B cell (primary cell): ENCODE measurements around the gene ADM5. TPM values are rescaled to one million over a fixed set of nuclear protein-coding genes. Genes with fewer than 3 reads are reported as not detected.

Experiments
- ATAC-seq: fragments of 200-7000 bp; cut with Tn5 transposase; one replicate; pipeline ENCODE4 v1.10.0; 2021; ENCODE audit warnings: low read depth, mild to moderate bottlenecking, moderate number of reproducible peaks, moderate library complexity
- CTCF ChIA-PET: fragments of 350-600 bp; sonication (Branson Sonifier 250); formaldehyde crosslinking; loops from one replicate; lab custom pipeline; 2021; ENCODE audit warnings: antibody characterized with exemption, inconsistent platforms; lab: Charles Lee
- POLR2A ChIA-PET: fragments of 350-600 bp; sonication (Branson Sonifier 250); formaldehyde crosslinking; loops from one replicate; lab custom pipeline; 2021; ENCODE audit warnings: antibody characterized with exemption; lab: Charles Lee
- DNase-seq: peaks from one replicate; pipeline ENCODE4 v3.0.0; 2013
- H2AFZ ChIP-seq: 2 replicates; pipeline ENCODE4 v1.6.1; 2012; ENCODE audit warnings: mild to moderate bottlenecking, low read depth, low read length; ENCODE audit not compliant: insufficient read depth, poor library complexity, severe bottlenecking
- H3K27ac ChIP-seq, 2 donors: 1 replicate in 1 of 2; 2 replicates in 1 of 2; pipeline ENCODE4 v1.5.1; 2012 to 2013; ENCODE audit warnings: low read length in 2 of 2, mild to moderate bottlenecking in 2 of 2, moderate library complexity in 1 of 2
- H3K27me3 ChIP-seq, 4 experiments: fragments of 200-600 bp in 1 of 4; sonication (generic) in 1 of 4; replicated peaks in 1 of 4; 1 replicate in 2 of 4; 2 replicates in 2 of 4; pipeline versions ENCODE4 v1.6.1 to v1.7.0; 2013 to 2016; ENCODE audit warnings: low read length in 3 of 4, mild to moderate bottlenecking in 2 of 4, mixed read lengths in 1 of 4, moderate library complexity in 1 of 4; ENCODE audit not compliant: insufficient read depth in 4 of 4, control insufficient read depth in 3 of 4; ENCODE audit errors: control extremely low read depth in 1 of 4
- H3K36me3 ChIP-seq, 2 experiments: replicated peaks in 1 of 2; 1 replicate in 1 of 2; 2 replicates in 1 of 2; pipeline versions ENCODE4 v1.6.1 to v1.7.1; 2013; ENCODE audit warnings: low read length in 1 of 2; ENCODE audit not compliant: insufficient read depth in 2 of 2, control insufficient read depth in 1 of 2; ENCODE audit errors: control extremely low read depth in 1 of 2, extremely low read depth in 1 of 2
- H3K4me1 ChIP-seq, 2 donors: fragments of 200-600 bp in 1 of 2; sonication (generic) in 1 of 2; 1 replicate in 1 of 2; 2 replicates in 1 of 2; pipeline versions ENCODE4 v1.5.1 to v1.6.1; 2013 to 2017; ENCODE audit warnings: low read length in 2 of 2; ENCODE audit not compliant: control insufficient read depth in 2 of 2, insufficient read depth in 2 of 2
- H3K4me2 ChIP-seq: replicated peaks from 2 replicates; pipeline ENCODE3; 2012; ENCODE audit warnings: mild to moderate bottlenecking, low read depth, low read length; ENCODE audit not compliant: poor library complexity, severe bottlenecking
- H3K4me3 ChIP-seq, 5 experiments: fragments of 200-600 bp in 1 of 5; sonication (generic) in 1 of 5; 1 replicate in 3 of 5; 2 replicates in 2 of 5; pipeline versions ENCODE4 v1.5.1 to v1.7.0; 2011 to 2016; ENCODE audit warnings: low read length in 4 of 5, mild to moderate bottlenecking in 4 of 5, low read depth in 2 of 5, control low read depth in 1 of 5, moderate library complexity in 1 of 5; ENCODE audit not compliant: insufficient read depth in 1 of 5; ENCODE audit errors: control extremely low read depth in 1 of 5, extremely low read depth in 1 of 5
- H3K79me2 ChIP-seq: fragments of 200-600 bp; sonication (generic); one replicate; pipeline ENCODE4 v1.6.0; 2016; ENCODE audit warnings: low read length; ENCODE audit not compliant: control insufficient read depth, insufficient read depth
- H3K9ac ChIP-seq: fragments of 200-600 bp; sonication (generic); 2 replicates; pipeline ENCODE4 v1.6.1; 2017; ENCODE audit warnings: mild to moderate bottlenecking, low read length, moderate library complexity
- H3K9me3 ChIP-seq, 3 donors: one replicate each; pipeline versions ENCODE4 v1.6.1 to v1.7.1; 2013; ENCODE audit warnings: low read length in 2 of 3; ENCODE audit not compliant: control insufficient read depth in 2 of 3, insufficient read depth in 1 of 3; ENCODE audit errors: control extremely low read depth in 1 of 3
- H4K20me1 ChIP-seq: 2 replicates; pipeline ENCODE4 v1.6.0; 2012; ENCODE audit warnings: mild to moderate bottlenecking, low read length; ENCODE audit not compliant: insufficient read depth, control insufficient read depth, poor library complexity, severe bottlenecking
- H3K27ac Mint-ChIP-seq: one replicate; pipeline ENCODE4 v1.8.0; 2021; ENCODE audit warnings: mixed read lengths
- H3K27me3 Mint-ChIP-seq: one replicate; pipeline ENCODE4 v1.8.0; 2021; ENCODE audit warnings: mixed read lengths
- H3K4me1 Mint-ChIP-seq: one replicate; pipeline ENCODE4 v1.8.0; 2021; ENCODE audit warnings: mixed read lengths
- H3K4me3 Mint-ChIP-seq: one replicate; pipeline ENCODE4 v1.8.0; 2021; ENCODE audit warnings: mixed read lengths
- H3K9me3 Mint-ChIP-seq: one replicate; pipeline ENCODE4 v1.8.0; 2022; ENCODE audit warnings: mixed read lengths; ENCODE audit not compliant: insufficient read depth
- CTCF ChIP-seq: fragments of 200-600 bp; IDR thresholded peaks from one replicate; pipeline ENCODE4 v1.8.0; 2022; ENCODE audit warnings: antibody characterized with exemption, mild to moderate bottlenecking
- EZH2 ChIP-seq: IDR thresholded peaks from 2 replicates; pipeline ENCODE4 v1.6.1; 2012; ENCODE audit warnings: borderline replicate concordance, low read depth, mild to moderate bottlenecking, moderate library complexity, low read length; ENCODE audit not compliant: insufficient read depth, poor library complexity, severe bottlenecking
- WGBS: methylation state at CpG from one replicate; pipeline ENCODE4 v1.1.5; 2013; ENCODE audit warnings: missing lambda C conversion rate; ENCODE audit not compliant: insufficient coverage; 5-methylcytosine and 5-hydroxymethylcytosine counted together
- intact Hi-C: fragments of 100-400 bp; cut with micrococcal nuclease; formaldehyde crosslinking; loops from one replicate; pipeline ENCODE4 v1.10.0; 2022
- polyA plus RNA-seq: library from polyadenylated mRNA; depleted of rRNA; stranded (reverse); fragments of >200 nt; gene quantifications from 2 replicates; pipeline ENCODE4 v1.2.3, GENCODE V29; 2012
- total RNA-seq, 2 donors: library from RNA; stranded (reverse); fragments of 120-200 nt in 1 of 2; gene quantifications; 1 replicate in 1 of 2; 2 replicates in 1 of 2; pipeline versions ENCODE4 v1.2.3 to v1.2.4, GENCODE V29; 2013 to 2022

The ADM5 gene
- total and polyA plus RNA-seq, 2 donors (not counting 1 experiment from before 2014, with no cell fraction given): 5.6 to 8.4 TPM

- intact Hi-C loops: no loop called here
- TF ChIP-seq CTCF: no peak
- no peak for TF ChIP-seq EZH2
- ATAC-seq (no peak), DNase-seq (no peak)
- Histone ChIP-seq H3K4me3 (no peak overlapping the region), H3K9ac (no peak overlapping the region), H3K27me3 (no peaks in the 10 kb centered on the region), H3K9me3 (peaks cover 0 to 4% (median 0%) of the 10 kb centered on the region in 3 donors), H3K79me2 (peaks cover 31% of the 10 kb centered on the region), H3K36me3 (peaks cover 0 to 81% of the 10 kb centered on the region in 2 experiments), H3K4me2 (no peak overlapping the region), H2AFZ (no peak overlapping the region), H4K20me1 (peaks cover 74% of the 10 kb centered on the region), H3K27ac (no peak overlapping the region), H3K4me1 (no peaks in the 10 kb centered on the region)
- Mint-ChIP-seq H3K27ac (no peak overlapping the region), H3K27me3 (no peaks in the 10 kb centered on the region), H3K4me1 (no peaks in the 10 kb centered on the region), H3K4me3 (no peak overlapping the region), H3K9me3 (no peaks in the 10 kb centered on the region)
- WGBS: 94% methylated on average over 17 of the region's 17 CpGs
- ChIA-PET CTCF (interaction anchor here (1.6 kb wide), 1 partner anchor 88 kb away, joined by 4 read pairs; no protein-coding TSS in a partner anchor), POLR2A (no interaction called here)
Observed at GRCh38 chr19:49656456-49657109, 32.8 kb upstream of the ADM5 start.

GRCh38 chr19:49657493-49658138, 31.8 kb upstream of the ADM5 start:
- 98% methylated on average over 22 of the region's 22 CpGs for WGBS
- Mint-ChIP-seq H3K27me3 (no peaks in the 10 kb centered on the region), H3K4me1 (peaks cover 2% of the 10 kb centered on the region), H3K4me3 (no peak overlapping the region), H3K27ac (no peak overlapping the region), H3K9me3 (no peaks in the 10 kb centered on the region)
- Histone ChIP-seq H3K4me3 (no peak overlapping the region), H3K27me3 (no peaks in the 10 kb centered on the region), H3K27ac (no peak overlapping the region), H3K4me1 (no peaks in the 10 kb centered on the region), H2AFZ (no peak overlapping the region), H4K20me1 (peaks cover 82% of the 10 kb centered on the region), H3K9me3 (peaks cover 0 to 1% (median 0%) of the 10 kb centered on the region in 3 donors), H3K9ac (no peak overlapping the region), H3K79me2 (peaks cover 39% of the 10 kb centered on the region), H3K4me2 (no peak overlapping the region), H3K36me3 (peaks cover 2 to 88% of the 10 kb centered on the region in 2 experiments)
- ChIA-PET CTCF (interaction anchor here (0.5 kb wide), 1 partner anchor 187 kb away, joined by 3 read pairs; no protein-coding TSS in a partner anchor), POLR2A (no interaction called here)
- DNase-seq (no peak), ATAC-seq (no peak)
- TF ChIP-seq EZH2 (no peak), CTCF (no peak)
- intact Hi-C loops: no loop called here
